GDM1 (cell line): ENCODE measurements around the gene CDK19.

ENCODE experiments used
- DNase-seq: peaks from one replicate; lab custom pipeline; 2025; lab: John Stamatoyannopoulos, UW

CDK19 gene

DNA sequence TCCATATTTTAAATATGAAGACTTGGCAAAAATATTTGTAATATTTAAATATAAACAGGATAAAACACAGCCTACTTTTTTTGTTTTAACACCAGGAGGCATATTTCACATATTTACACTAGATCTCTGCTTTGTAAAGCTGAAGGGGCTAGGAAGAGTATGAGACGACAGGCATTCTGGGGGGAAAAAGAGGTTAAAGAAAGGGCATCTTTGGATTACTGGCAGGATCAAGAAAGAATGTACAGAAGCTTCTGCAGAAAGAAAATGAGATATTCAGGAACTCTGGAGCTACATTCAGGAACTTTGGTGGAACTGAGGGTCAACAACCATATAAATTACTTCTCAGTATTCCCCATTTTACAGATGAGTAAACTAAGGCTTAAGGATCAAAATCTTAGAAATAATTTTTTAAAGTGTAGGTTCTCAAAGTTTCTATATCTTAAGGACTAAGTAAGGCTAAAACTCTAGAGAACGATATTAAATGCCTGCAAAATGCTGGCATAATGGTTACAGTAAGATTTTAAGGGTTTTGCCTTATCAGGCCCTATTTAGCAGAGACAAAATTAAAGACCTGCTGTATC lies 156.5 kb downstream of the CDK19 start:
- DNase-seq: no peak

- no peak for DNase-seq
Measured at GRCh38 chr6:110656492-110656891, 158.8 kb downstream of the CDK19 start.

- no peak for DNase-seq
Measured at GRCh38 chr6:110655821-110656220, 159.4 kb downstream of the CDK19 start.

GRCh38 chr6:110654096-110654820 lies 161.0 kb downstream of the CDK19 start:
- DNase-seq: no peak

GRCh38 chr6:110653381-110653780 lies 161.9 kb downstream of the CDK19 start:
- no peak for DNase-seq

DNA sequence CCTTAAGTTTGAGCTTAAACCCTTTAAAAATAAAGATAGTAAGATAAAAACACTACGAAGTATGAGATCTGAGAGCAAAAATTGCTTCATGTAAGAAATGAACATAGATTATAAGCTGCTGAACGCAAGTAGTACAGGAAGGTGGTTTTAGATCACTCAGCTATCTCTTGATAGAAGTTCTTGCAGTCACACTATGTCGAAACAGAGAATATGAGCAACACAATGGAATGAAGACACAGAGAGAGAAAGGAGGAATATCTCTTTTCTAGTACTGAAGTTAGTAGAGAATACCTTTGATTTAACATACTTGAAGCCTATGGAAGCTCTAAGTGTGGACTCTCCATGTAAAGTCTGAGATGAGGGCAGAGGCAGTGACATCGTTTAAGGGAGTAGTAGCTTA lies 162.7 kb downstream of the CDK19 start:
- no peak for DNase-seq

GRCh38 chr6:110650755-110651154 lies 164.5 kb downstream of the CDK19 start:
- DNase-seq: no peak

DNA sequence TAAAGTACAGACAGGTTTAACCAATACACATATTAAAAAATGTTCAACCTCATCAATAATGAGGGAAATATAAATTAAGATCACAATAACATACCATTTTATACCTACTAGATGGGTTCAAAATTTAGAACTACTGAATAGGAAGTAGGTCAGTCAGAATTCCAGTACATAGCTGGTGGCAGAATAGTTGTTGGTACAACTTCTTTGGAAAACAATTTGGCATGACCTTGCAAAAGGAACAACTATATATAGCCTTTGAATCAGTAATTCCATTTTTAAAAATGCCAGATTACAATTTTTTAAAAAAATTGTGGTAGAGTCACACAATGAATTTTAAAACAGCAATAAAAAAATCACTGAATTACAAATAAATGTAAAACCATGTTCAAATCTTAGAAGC lies 165.6 kb downstream of the CDK19 start:
- no peak for DNase-seq

DNA sequence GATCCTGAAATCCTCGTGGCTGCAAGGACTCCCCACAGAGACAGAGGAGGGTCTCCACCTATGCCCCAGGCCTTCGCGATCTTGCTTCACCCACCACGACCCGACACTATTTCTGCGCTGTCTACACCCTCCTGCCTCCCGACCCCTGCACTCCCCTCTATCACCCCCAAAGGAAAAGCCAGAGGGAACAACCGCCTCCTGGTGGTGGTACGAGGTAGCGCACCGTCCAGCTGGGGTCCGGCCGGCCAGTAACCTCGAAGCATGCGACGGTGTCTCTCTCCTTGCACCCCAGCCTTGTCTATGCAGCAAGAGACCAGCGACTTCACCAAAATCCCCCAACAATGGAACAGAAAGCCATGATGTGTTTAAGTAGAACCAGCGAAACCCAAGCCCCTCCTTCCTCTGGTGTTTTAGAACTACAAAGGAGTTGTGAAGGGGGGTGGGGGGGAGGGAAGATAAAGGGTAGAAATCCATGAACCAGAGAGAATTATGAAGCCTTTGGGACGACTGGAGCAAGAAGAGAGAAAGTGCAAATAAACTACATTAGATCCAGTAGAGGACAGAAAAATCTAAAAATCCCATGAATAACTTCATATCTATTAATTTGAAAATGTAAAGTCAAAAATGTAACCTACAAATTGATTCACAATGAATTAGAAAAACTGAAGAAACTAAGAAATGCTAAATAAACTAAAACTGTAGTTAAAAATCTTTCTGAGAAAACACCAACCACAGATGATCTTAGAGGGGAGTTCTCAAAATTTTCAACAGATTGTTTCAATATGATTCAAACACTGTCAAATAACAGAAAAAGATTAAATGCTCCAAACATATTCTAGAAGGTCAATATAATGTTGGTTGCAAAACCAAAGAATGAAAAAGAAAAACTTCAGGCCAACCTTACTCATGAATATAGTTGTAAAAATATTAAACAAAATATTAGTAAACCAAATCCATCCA lies 168.0 kb downstream of the CDK19 start:
- DNase-seq: no peak

DNA sequence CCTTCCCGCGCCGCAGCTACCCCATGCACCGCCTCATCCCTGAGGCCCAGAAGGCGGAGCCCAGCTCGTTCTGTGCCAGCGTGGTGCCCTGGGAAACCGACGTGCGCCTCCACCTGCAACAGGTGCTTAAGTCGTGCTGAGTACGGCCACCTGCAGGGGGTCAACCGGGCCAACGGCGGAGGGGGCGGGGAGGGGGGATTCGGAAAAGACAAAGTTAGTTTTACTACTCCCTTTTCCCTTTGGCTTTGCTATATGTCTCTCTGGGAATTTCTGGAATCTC lies 168.9 kb downstream of the CDK19 start:
- no peak for DNase-seq

GRCh38 chr6:110645685-110646418 lies 169.4 kb downstream of the CDK19 start:
- DNase-seq: no peak

DNA sequence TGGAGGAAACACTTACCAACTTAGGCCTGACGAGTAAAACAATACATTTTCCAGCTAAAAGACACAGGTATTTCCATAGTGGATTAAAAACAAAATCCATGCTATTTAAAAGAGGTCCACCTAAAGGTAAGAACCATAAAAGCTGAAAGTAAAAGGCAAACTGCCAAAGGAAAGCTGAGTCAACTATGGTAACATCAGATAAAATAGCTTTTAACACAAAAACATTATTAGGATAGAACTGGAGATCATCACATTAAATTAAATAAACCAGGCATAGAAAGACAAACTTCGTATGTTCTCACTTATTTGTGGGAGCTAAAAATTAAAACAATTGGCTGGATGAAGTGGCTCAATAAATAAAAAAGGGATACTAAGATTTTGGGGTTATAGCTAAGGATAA lies 172.1 kb downstream of the CDK19 start:
- no peak for DNase-seq

DNA sequence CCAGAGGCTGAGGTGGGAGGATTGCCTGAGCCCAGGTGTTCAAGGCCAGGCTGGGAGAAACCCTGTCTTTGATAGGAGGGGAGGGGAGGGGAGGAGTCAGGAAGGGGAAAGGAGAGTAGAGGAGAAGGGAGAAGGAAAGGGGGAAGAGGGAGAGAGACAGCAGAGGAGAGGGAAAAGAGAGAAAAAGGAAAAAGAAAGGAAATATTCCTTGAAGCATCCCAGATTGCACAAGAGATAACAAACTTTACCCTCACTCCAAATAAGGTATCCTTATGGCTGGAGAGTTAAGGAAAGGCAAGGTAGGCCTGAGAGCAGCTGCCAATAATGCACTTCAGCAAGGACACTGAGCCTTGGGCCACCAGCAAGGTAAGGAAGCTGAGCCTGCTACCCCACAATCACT lies 172.6 kb downstream of the CDK19 start:
- DNase-seq: no peak

GRCh38 chr6:110636781-110637180 lies 178.5 kb downstream of the CDK19 start:
- no peak for DNase-seq

GRCh38 chr6:110635096-110635495 lies 180.2 kb downstream of the CDK19 start:
- no peak for DNase-seq

DNA sequence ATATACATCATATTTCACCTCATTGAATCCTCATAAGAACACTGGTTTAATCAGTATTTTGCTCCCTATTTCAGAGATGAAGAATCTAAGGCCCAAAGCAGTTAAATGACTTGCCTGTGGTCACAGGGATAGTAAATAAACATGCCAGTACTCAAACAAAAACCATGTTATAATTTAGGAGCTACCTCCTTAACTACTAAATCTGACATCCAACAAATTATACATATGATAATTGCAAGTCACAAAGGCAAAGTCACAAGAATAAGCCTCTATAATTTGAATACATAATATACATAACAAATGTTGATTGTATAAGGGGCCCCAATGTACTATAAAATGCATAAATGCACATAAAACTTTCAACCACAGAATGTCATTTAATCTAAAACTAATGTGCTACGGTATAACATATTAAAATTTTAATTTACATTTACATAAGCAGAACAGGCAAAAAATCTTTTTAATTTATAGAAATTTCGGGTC lies 181.5 kb downstream of the CDK19 start:
- no peak for DNase-seq

DNA sequence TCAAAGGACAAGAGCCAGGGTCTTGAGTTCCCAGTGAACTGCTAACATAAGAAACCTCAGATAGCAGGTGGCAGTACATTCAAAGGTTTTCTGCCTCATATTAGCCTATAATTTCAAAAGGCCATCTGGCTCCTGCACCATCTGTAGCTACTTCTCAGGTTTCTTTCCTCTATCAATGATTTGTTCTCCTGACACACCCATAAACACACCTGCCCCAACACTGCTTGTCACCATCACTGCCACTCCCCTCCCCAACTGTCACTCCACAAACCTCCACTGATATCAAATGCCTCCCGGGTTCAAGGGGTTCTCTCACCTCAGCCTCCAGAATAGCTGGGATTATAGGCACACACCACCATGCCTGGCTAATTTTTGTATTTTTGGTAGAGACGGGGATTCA lies 186.1 kb downstream of the CDK19 start:
- no peak for DNase-seq

- no peak for DNase-seq
Measured at GRCh38 chr6:110628330-110628729, 186.9 kb downstream of the CDK19 start.

DNA sequence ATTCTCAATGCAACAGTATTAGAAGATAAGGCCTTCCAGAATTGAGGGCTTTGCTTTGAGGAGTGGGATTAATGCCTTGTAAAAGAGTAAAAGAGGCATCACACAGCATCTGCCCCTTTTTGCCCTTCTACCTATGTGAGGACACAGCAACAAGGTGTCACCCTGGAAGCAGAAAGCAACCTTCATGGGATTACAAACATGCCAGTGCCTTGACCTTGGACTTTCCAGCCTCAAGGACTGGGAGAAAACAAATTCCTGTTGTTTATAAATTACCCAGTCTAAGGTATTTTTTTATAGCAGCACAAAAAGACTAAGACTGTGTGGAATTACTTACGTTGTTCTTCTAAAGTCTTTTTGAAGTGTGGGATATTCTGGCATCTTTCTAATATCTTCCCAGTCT lies 188.8 kb downstream of the CDK19 start:
- DNase-seq: no peak

DNA sequence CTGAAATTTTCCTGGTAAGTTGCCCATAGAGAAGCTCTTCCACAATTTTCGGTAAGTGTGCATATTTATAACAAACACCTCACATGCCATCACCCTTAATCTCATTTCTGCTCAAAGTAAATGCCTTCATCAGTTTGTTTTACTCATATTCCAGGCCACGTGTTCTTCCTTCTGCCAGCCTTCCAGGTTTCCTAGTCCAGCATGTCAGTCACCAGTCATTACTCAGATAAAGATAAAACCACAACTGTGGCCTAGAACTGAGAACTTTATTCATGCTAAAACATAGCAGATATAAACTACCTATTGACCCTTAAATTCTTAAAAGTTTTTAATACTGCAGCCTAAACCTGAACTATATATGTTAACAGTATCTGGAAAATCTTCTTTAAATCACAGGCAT lies 189.4 kb downstream of the CDK19 start:
- no peak for DNase-seq

DNA sequence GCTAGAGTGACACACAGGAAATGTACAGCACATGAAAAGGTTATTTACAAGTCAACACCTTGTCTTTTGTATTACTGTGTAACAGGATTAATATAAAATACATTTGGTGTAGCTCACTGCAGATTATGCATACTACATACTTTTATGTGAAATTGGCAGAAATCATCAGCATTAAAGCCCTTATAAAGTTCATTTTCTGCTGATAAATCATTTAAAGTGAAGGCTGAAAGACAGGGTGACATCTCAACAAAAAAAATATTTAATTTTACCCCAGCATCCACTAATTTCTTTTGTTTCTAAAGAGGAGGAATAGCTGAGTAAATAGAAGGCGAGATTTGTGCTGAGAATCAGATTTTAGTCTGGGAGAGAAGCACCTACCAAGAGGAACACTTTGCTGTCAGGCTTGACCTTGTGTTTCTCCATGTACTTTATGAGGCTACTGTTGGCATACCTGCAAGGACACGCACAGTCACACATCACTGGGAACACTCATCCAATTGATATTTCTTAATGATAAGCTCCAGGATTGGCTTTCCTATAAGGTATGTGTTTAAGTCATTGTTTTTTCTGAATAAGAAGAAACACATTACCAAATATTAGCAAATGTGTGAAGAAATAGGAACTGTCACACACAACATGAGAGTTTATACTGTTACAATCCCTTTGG lies 192.2 kb downstream of the CDK19 start:
- no peak for DNase-seq

- DNase-seq: no peak
Measured at GRCh38 chr6:110621061-110621460, 194.2 kb downstream of the CDK19 start.
